SK-N-SH (cell line): ENCODE measurements around the gene ZFYVE16. TPM values are rescaled to one million over a fixed set of nuclear protein-coding genes. Genes with fewer than 3 reads are reported as not detected.

Experiments used
- CTCF ChIA-PET: fragments of 300-600, 350-600 bp; formaldehyde crosslinking; extraction: SDS; loops from one replicate; lab custom pipeline; 2021; lab: Yijun Ruan, JAX
- POLR2A ChIA-PET: fragments of 350-600 bp; sonication (Branson Sonifier 250); formaldehyde crosslinking; extraction: SDS; loops from one replicate; lab custom pipeline; 2020; ENCODE audit warnings: antibody characterized with exemption, inconsistent platforms; lab: Yijun Ruan, JAX
- DNase-seq: peaks from one replicate; pipeline ENCODE4 v3.0.0; 2012
- H2AFZ ChIP-seq: fragments of 200-600 bp; sonication (generic); 2 replicates; pipeline ENCODE4 v1.8.1; 2016; ENCODE audit warnings: antibody characterized with exemption, mild to moderate bottlenecking, low read depth
- H3F3A ChIP-seq: fragments of 200-600 bp; sonication (generic); replicated peaks from 2 replicates; pipeline ENCODE3; 2016; ENCODE audit warnings: antibody characterized with exemption, mild to moderate bottlenecking; ENCODE audit not compliant: insufficient read depth
- H3K27ac ChIP-seq, 2 experiments: fragments of 200-500 bp in 1 of 2; fragments of 200-600 bp in 1 of 2; sonication (Bioruptor generic) in 1 of 2; sonication (generic), shearing (Covaris generic) in 1 of 2; 2 replicates each; pipeline versions ENCODE4 v1.5.1 to v1.6.1; 2014 to 2016; ENCODE audit warnings: low read depth in 2 of 2, inconsistent platforms in 1 of 2, low read length in 1 of 2, mild to moderate bottlenecking in 1 of 2, mixed read lengths in 1 of 2
- H3K27me3 ChIP-seq: fragments of 200-600 bp; sonication (generic), shearing (Covaris generic); 2 replicates; pipeline ENCODE4 v1.6.1; 2016; ENCODE audit warnings: mixed run types; ENCODE audit not compliant: insufficient read depth
- H3K36me3 ChIP-seq, 2 experiments: fragments of 200-500 bp in 1 of 2; fragments of 200-600 bp in 1 of 2; sonication (Bioruptor generic) in 1 of 2; sonication (generic) in 1 of 2; replicated peaks in 1 of 2; 2 replicates each; pipeline versions ENCODE3 to v1.5.1; 2014 to 2016; ENCODE audit warnings: low read length in 1 of 2, mild to moderate bottlenecking in 1 of 2; ENCODE audit not compliant: insufficient read depth in 2 of 2, control insufficient read depth in 1 of 2
- H3K4me1 ChIP-seq, 2 experiments: fragments of 200-500 bp in 1 of 2; fragments of 200-600 bp in 1 of 2; sonication (Bioruptor generic) in 1 of 2; sonication (generic), shearing (Covaris generic) in 1 of 2; 2 replicates each; pipeline versions ENCODE4 v1.5.1 to v1.6.1; 2014 to 2016; ENCODE audit warnings: low read depth in 1 of 2, low read length in 1 of 2, mixed run types in 1 of 2; ENCODE audit not compliant: insufficient read depth in 2 of 2, control insufficient read depth in 1 of 2
- H3K4me2 ChIP-seq: fragments of 200-600 bp; sonication (generic), shearing (Covaris generic); 2 replicates; pipeline ENCODE4 v1.6.1; 2017; ENCODE audit warnings: mixed run types
- H3K4me3 ChIP-seq, 2 experiments: fragments of 200-500 bp in 1 of 2; fragments of 200-600 bp in 1 of 2; sonication (Bioruptor generic) in 1 of 2; sonication (generic), shearing (Covaris generic) in 1 of 2; 2 replicates each; pipeline versions ENCODE4 v1.5.1 to v1.8.1; 2014 to 2016; ENCODE audit warnings: low read depth in 2 of 2, inconsistent platforms in 1 of 2, low read length in 1 of 2, mild to moderate bottlenecking in 1 of 2, mixed read lengths in 1 of 2, moderate library complexity in 1 of 2
- H3K79me2 ChIP-seq: fragments of 200-600 bp; sonication (generic); 2 replicates; pipeline ENCODE4 v1.8.1; 2017; ENCODE audit warnings: mild to moderate bottlenecking; ENCODE audit not compliant: insufficient read depth
- H3K9ac ChIP-seq: fragments of 200-600 bp; sonication (generic); 2 replicates; pipeline ENCODE4 v1.6.1; 2017; ENCODE audit warnings: mixed run types
- H3K9me2 ChIP-seq: fragments of 200-600 bp; sonication (generic); 2 replicates; pipeline ENCODE4 v1.6.1; 2017; ENCODE audit warnings: mixed run types
- H3K9me3 ChIP-seq: fragments of 200-600 bp; sonication (generic); 2 replicates; pipeline ENCODE4 v1.6.1; 2017; ENCODE audit warnings: mixed run types, mild to moderate bottlenecking, moderate library complexity
- H4K20me1 ChIP-seq: fragments of 200-600 bp; sonication (generic); 2 replicates; pipeline ENCODE4 v1.6.1; 2017; ENCODE audit warnings: mild to moderate bottlenecking, mixed run types; ENCODE audit not compliant: insufficient read depth
- CHD2 ChIP-seq: fragments of 150-350 bp; IDR thresholded peaks from 2 replicates; pipeline ENCODE4 v1.6.1; 2018; ENCODE audit warnings: low read length; ENCODE audit not compliant: partially characterized antibody
- ELF1 ChIP-seq: IDR thresholded peaks from 2 replicates; pipeline ENCODE4 v1.4.0; 2012
- EP300 ChIP-seq, 2 experiments: IDR thresholded peaks; 2 replicates each; pipeline versions ENCODE4 v1.4.0 to v1.6.1; 2012; ENCODE audit warnings: borderline replicate concordance in 1 of 2, low read depth in 1 of 2, low read length in 1 of 2
- EZH2phosphoT487 ChIP-seq: fragments of 200-600 bp; sonication (generic); IDR thresholded peaks from 2 replicates; pipeline ENCODE4 v1.6.1; 2017; ENCODE audit warnings: low read depth, mixed run types, mild to moderate bottlenecking, antibody characterized with exemption, moderate library complexity, borderline replicate concordance
- FOXJ3 ChIP-seq: sonication (generic); formaldehyde crosslinking; IDR thresholded peaks from 2 replicates; pipeline ENCODE4 v1.5.1; 2020; ENCODE audit warnings: mild to moderate bottlenecking, missing genetic modification reagents
- GATA2 ChIP-seq: sonication (generic); formaldehyde crosslinking; IDR thresholded peaks from 2 replicates; pipeline ENCODE4 v1.5.0; 2020; ENCODE audit warnings: mild to moderate bottlenecking, missing genetic modification reagents
- MAX ChIP-seq: IDR thresholded peaks from 2 replicates; pipeline ENCODE4 v1.4.0; 2012; ENCODE audit warnings: low read depth
- MXI1 ChIP-seq: IDR thresholded peaks from 2 replicates; pipeline ENCODE4 v1.6.1; 2012; ENCODE audit warnings: mild to moderate bottlenecking, low read depth, low read length, improper control_type of control experiment
- NRF1 ChIP-seq: IDR thresholded peaks from 2 replicates; pipeline ENCODE4 v1.6.1; 2012; ENCODE audit warnings: low read depth, mild to moderate bottlenecking, low read length
- POLR2AphosphoS5 ChIP-seq: IDR thresholded peaks from 2 replicates; pipeline ENCODE4 v1.6.1; 2012; ENCODE audit warnings: low read depth, low read length
- RAD21 ChIP-seq: IDR thresholded peaks from 2 replicates; pipeline ENCODE4 v1.6.1; 2012; ENCODE audit warnings: mild to moderate bottlenecking, low read length
- REST ChIP-seq: IDR thresholded peaks from 2 replicates; pipeline ENCODE4 v1.6.1; 2012; ENCODE audit warnings: mild to moderate bottlenecking, low read depth, low read length, moderate library complexity
- RXRA ChIP-seq: IDR thresholded peaks from 2 replicates; pipeline ENCODE4 v1.4.0; 2012; ENCODE audit warnings: low read depth, mild to moderate bottlenecking, borderline replicate concordance
- SIN3A ChIP-seq: IDR thresholded peaks from 2 replicates; pipeline ENCODE4 v1.6.1; 2012; ENCODE audit warnings: low read depth, mild to moderate bottlenecking, low read length, moderate library complexity, borderline replicate concordance
- TEAD4 ChIP-seq: IDR thresholded peaks from 2 replicates; pipeline ENCODE4 v1.4.0; 2012; ENCODE audit warnings: mild to moderate bottlenecking, borderline replicate concordance; ENCODE audit not compliant: insufficient read depth
- USF2 ChIP-seq: fragments of 150-350 bp; IDR thresholded peaks from 2 replicates; pipeline ENCODE4 v1.6.1; 2017; ENCODE audit warnings: antibody characterized with exemption, low read length, low read depth, borderline replicate concordance
- YY1 ChIP-seq: IDR thresholded peaks from 2 replicates; pipeline ENCODE4 v1.4.0; 2012; ENCODE audit warnings: low read depth, mild to moderate bottlenecking
- ZBTB33 ChIP-seq: IDR thresholded peaks from 2 replicates; pipeline ENCODE4 v1.4.0; 2012; ENCODE audit warnings: low read depth, borderline replicate concordance
- WGBS: methylation state at CpG from one replicate; pipeline ENCODE4 v1.1.6; 2017; ENCODE audit warnings: low lambda C conversion rate; 5-methylcytosine and 5-hydroxymethylcytosine counted together
- polyA plus RNA-seq, 3 experiments: library from polyadenylated mRNA; depleted of rRNA; stranded (reverse); fragments of >200 nt; gene quantifications; 2 replicates each; pipeline ENCODE4 v1.2.3, GENCODE V29; 2012
- TF ChIP-seq, protein P1 (sequence below): IDR thresholded peaks from 2 replicates; pipeline ENCODE4 v1.4.0; 2012; ENCODE audit warnings: low read depth, borderline replicate concordance

The ZFYVE16 gene
- polyA plus RNA-seq, 1 of the 3 experiments (the other 2 are of a cell fraction): 3.3 TPM

- no peaks in the 10 kb centered on the region for H4K20me1 ChIP-seq
- WGBS: 90% methylated on average over 1 of the region's 1 CpG
- CTCF ChIA-PET: no interaction called here
- TF ChIP-seq MXI1: no peak
- TF ChIP-seq YY1: no peak
- TF ChIP-seq TEAD4: no peak
- no peaks in the 10 kb centered on the region for H3K4me1 ChIP-seq
- peaks cover 0 to 6% of the 10 kb centered on the region in 2 experiments for H3K36me3 ChIP-seq
- no peak overlapping the region for H3K4me2 ChIP-seq
- H3K4me3 ChIP-seq: no peak overlapping the region
- no peaks in the 10 kb centered on the region for H3K9me3 ChIP-seq
- H3K9me2 ChIP-seq: no peaks in the 10 kb centered on the region
- H3K79me2 ChIP-seq: no peaks in the 10 kb centered on the region
- DNase-seq: no peak
- no peak overlapping the region for H3K9ac ChIP-seq
- H3F3A ChIP-seq: no peaks in the 10 kb centered on the region
- no peak overlapping the region for H3K27ac ChIP-seq
- no peaks in the 10 kb centered on the region for H3K27me3 ChIP-seq
- no peak overlapping the region for H2AFZ ChIP-seq
- POLR2A ChIA-PET: no interaction called here
Observed at GRCh38 chr5:80504833-80505232, 97.0 kb downstream of the ZFYVE16 start.

DNA sequence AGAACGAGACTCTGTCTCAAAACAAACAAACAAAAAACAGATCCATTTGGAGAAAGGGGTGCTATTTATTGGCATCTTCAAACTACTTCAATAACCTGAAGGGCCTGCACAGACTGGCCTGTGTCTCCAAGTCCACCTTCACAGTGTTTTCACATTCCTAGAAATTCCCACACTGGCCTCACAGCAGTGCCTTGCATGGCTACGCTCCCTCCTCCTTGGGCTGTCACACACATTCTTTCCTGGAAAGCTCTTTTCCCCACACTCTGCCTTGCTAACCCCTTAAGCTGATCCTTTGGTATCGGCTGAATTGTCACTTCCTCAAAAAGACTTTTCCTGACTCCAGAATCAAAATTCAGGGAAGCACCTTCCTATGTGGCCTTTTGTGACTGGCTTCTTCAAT lies 99.8 kb downstream of the ZFYVE16 start:
- whole genome bisulfite sequencing: 95% methylated on average over 3 of the region's 3 CpGs
- H3K9me3 ChIP-seq: no peaks in the 10 kb centered on the region

More for the DNA sequence above, 99.8 kb downstream of the ZFYVE16 start:
- Histone ChIP-seq H3K4me1 (no peaks in the 10 kb centered on the region), H3K9ac (no peak overlapping the region), H2AFZ (no peak overlapping the region), H3K27ac (no peak overlapping the region), H3K79me2 (no peaks in the 10 kb centered on the region), H3K4me3 (no peak overlapping the region), H3F3A (no peaks in the 10 kb centered on the region), H4K20me1 (no peaks in the 10 kb centered on the region), H3K4me2 (no peak overlapping the region), H3K27me3 (no peaks in the 10 kb centered on the region), H3K9me2 (no peaks in the 10 kb centered on the region), H3K36me3 (peaks cover 0 to 4% of the 10 kb centered on the region in 2 experiments)
- no peak for DNase-seq
- TF ChIP-seq RXRA (no peak), USF2 (no peak), FOXJ3 (CRISPR knock-in tag) (no peak), EZH2phosphoT487 (no peak), REST (no peak), RAD21 (no peak), MXI1 (no peak), ZBTB33 (no peak), SIN3A (no peak), POLR2AphosphoS5 (no peak), EP300 (IDR thresholded peaks at IDR 0.05; ENCODE audit: borderline replicate concordance in 1 of 2, low read depth in 1 of 2, low read length in 1 of 2) (no peak), ELF1 (no peak), CHD2 (no peak), GATA2 (CRISPR knock-in tag) (no peak), NRF1 (no peak), MAX (no peak)
- TF ChIP-seq, protein P1, sequence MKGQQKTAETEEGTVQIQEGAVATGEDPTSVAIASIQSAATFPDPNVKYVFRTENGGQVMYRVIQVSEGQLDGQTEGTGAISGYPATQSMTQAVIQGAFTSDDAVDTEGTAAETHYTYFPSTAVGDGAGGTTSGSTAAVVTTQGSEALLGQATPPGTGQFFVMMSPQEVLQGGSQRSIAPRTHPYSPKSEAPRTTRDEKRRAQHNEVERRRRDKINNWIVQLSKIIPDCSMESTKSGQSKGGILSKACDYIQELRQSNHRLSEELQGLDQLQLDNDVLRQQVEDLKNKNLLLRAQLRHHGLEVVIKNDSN: no peak
- CTCF ChIA-PET: interaction anchor here (1.2 kb wide), 2 partner anchors 21 to 164 kb away, joined by 3 read pairs; no protein-coding TSS in a partner anchor
- POLR2A ChIA-PET: no interaction called here
